ENCODE data around the gene SH3BP4.

GRCh38 chr2:234978466-234979203, 26.8 kb downstream of the SH3BP4 start:
- no peak for TF ChIP-seq CTCF (IDR thresholded peaks at IDR 0.05; ENCODE audit: low read depth, low read length, poor library complexity, severe bottlenecking)
- TF ChIP-seq EZH2phosphoT487 (IDR thresholded peaks at IDR 0.05; ENCODE audit: borderline replicate concordance, low read length) = no peak
